Activated naive CD4-positive, alpha-beta T cell (primary cell): ENCODE data around the gene LURAP1L.
"Not testable (repeated sequence)": the region's sequence is repeated elsewhere in the genome, so short reads cannot be mapped to it uniquely, and the experiment has no call there.

Source experiments
- DNase-seq, 4 experiments: peaks; one replicate each; lab custom pipeline; 2025; lab: John Stamatoyannopoulos, UW

The LURAP1L gene

GRCh38 chr9:12859704-12860251 is 85.0 kb downstream of the LURAP1L start:
- DNase-seq: no peak

- DNase-seq: no peak
These were observed 86.2 kb downstream of the LURAP1L start for GRCh38 chr9:12860998-12861397.

GRCh38 chr9:12862611-12863410 is 88.0 kb downstream of the LURAP1L start:
- no peak for DNase-seq

- no peak for DNase-seq
These were observed 88.8 kb downstream of the LURAP1L start for GRCh38 chr9:12863618-12864017.

GRCh38 chr9:12865380-12865779 is 90.6 kb downstream of the LURAP1L start:
- DNase-seq: not testable (repeated sequence)
